ENCODE results near the gene RNF34. TPM values are rescaled to one million over a fixed set of nuclear protein-coding genes. Genes with fewer than 3 reads are reported as not detected.

RNF34 gene
- total RNA-seq, 4 donors from 2014 or later: 29.5 to 56.6 (median 35.5) TPM

DNA sequence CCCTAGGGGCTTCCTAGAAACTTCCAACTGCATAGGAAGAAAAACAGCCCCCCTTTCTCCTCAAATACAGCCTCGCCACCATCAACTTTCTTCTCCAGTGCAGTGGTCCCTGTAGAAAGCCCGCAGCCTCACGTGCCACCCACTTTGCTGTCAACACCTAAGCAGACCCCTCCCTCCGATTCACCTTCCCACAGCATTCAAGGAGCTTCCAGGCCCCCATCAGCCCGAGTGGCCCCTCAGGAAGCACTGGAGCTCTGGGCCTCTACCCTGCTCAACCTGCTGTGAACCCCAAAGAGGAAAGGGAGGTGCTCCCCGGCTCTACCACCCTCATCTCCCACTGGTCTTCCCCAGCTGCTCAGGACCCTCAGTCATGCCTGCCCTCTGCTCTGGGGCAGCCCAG lies 55.0 kb downstream of the RNF34 start:
- DNase-seq (ENCODE audit: low spot score) (no peak), ATAC-seq (ENCODE audit: low FRiP score) (no peak)
- TF ChIP-seq, protein P1, sequence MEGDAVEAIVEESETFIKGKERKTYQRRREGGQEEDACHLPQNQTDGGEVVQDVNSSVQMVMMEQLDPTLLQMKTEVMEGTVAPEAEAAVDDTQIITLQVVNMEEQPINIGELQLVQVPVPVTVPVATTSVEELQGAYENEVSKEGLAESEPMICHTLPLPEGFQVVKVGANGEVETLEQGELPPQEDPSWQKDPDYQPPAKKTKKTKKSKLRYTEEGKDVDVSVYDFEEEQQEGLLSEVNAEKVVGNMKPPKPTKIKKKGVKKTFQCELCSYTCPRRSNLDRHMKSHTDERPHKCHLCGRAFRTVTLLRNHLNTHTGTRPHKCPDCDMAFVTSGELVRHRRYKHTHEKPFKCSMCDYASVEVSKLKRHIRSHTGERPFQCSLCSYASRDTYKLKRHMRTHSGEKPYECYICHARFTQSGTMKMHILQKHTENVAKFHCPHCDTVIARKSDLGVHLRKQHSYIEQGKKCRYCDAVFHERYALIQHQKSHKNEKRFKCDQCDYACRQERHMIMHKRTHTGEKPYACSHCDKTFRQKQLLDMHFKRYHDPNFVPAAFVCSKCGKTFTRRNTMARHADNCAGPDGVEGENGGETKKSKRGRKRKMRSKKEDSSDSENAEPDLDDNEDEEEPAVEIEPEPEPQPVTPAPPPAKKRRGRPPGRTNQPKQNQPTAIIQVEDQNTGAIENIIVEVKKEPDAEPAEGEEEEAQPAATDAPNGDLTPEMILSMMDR (IDR thresholded peaks at IDR 0.05): no peak

DNA sequence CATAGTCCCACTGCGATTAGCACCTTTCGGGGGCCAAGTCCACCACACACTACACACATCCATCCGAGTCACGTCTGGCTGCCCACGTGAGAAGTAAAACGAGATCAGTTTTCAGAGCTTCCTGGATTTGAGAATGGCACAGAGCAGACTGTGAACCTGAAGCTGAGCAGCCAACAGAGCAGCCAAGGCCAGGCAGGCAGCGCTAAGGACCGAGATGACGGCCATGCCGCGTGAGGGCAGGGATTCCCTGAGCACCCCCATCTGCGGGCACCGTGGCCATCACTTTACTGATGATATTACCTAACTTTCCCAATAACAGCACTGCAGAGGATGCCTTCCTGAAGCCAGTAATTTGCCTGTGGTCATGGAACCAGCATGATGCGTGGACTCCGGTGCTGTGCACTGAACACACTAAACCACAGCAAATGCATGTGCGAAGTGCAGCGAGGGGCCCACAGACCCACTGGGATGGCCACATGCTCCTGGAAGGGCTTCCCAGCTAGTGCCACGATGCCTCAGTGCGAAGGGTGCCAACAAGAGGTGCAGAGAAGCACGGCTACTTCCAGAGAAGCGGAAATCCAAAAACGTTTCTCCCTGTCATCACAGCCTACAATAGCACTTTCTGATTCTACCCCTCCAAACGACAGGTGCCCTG lies 56.0 kb downstream of the RNF34 start:
- DNase-seq (ENCODE audit: low spot score) (no peak), ATAC-seq (ENCODE audit: low FRiP score) (no peak)
- TF ChIP-seq, protein P1 (IDR thresholded peaks at IDR 0.05): no peak

DNA sequence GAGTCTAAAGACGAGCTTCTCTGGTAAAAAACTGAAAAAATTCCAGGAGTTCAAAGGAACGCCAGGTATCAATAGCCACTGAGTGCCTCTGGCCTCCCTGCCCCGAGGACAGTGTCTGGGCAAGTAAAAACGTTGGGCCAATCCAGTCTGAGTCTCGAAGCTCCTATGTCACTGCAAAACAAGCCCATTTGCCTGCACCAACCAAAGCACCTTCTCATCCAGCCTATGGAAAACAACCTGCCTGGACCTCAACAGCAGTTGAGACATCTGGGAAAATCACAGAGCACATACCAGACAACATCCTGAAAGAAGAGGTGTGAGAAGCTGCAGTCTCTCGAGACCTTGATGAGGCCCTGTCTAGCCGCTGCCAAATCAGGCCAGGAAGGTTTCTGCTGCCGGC lies 56.6 kb downstream of the RNF34 start:
- no peak for ATAC-seq (ENCODE audit: low FRiP score)
- no peak for DNase-seq (ENCODE audit: low spot score)
- TF ChIP-seq, protein P1 (IDR thresholded peaks at IDR 0.05): no peak

DNA sequence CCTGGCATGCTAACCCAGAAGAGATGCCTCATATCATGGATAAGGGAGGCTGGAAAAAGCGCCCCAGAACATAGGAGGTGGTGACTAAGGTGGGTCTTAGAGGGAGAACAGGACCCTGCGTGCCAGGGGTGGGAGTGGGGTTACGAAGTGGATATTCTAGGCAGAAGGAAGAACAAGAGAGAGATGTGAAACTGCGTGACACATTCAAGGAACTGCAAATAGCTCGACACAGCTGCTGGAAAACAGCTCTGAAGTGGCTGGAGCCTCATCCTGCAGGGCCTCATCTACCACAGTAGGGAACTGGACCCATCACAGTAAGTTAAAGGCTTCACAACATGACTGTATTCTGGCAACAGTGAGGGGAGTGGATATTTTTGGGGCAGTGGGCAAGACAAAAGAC lies 61.1 kb downstream of the RNF34 start:
- DNase-seq (ENCODE audit: low spot score) (no peak), ATAC-seq (ENCODE audit: low FRiP score) (no peak)

DNA sequence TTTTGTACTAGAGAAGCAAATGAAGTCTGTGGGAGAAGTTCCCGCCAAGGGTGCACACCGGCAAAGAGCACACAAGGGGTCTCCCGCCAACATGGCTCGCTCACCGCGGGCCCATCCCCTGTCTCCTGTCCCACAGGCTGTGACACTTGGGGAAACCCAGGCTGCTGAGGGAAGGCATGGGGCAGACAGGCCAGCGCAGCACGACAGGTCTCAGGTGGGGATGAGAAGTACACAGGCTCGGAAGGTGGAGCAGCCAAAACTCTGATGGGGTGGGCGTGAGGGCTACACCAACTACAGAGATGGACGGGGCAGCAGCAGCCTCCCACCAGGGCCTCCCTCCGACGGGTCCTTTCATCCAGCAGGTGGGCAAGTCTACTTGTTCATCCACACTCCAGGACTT lies 64.4 kb downstream of the RNF34 start:
- DNase-seq (ENCODE audit: low spot score) (no peak), ATAC-seq (ENCODE audit: low FRiP score) (no peak)
- TF ChIP-seq, protein P1 (IDR thresholded peaks at IDR 0.05): no peak

More for the DNA sequence above, 61.1 kb downstream of the RNF34 start:
- TF ChIP-seq, protein P1 (IDR thresholded peaks at IDR 0.05): no peak

DNA sequence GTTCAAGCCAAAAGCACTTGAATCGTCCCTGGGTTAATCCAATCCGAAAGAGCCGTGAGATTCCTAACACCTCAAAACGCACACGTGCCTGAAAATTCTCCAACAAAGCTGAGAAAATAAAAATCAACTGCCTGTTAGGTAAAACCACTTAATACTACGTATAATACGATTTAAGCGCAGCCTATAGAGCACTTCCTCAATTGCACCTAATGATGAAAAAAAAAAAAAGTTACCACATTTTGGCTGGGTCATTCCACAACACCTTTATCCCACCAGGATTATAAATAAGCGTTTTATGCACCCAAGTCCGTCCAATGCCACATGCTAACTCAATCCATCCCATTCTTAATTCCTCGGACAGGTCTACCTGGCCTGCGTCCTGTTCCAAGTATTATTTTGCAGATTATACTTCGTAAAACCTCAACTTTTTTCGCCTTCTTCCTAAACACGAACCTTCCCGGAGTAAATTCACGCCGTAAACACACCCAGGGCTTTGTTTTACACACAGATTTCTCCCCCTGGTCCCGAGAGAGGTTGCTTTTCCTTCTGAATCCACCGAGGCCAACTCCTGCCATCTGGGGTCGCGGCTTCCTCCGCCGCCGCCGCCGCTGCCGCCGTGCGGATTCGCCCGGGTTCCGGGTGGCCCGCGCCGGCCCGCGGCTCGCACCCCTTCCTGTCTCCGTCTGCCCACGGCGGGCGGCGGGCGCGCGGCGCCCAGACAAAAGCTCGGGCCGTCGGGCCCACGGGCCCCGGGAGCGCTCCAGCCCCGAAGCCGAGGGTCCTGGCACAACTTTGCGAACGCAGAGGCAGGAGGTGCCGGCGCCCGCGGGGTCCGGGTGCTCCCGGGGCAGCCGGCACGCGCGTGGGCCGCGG lies 66.2 kb downstream of the RNF34 start:
- DNase-seq (ENCODE audit: low spot score): no peak
- ATAC-seq (ENCODE audit: low FRiP score): no peak
- TF ChIP-seq, protein P1 (IDR thresholded peaks at IDR 0.05): no peak
